Measurements from ENCODE around the gene LHPP.
"Not testable (repeated sequence)": the region's sequence is repeated elsewhere in the genome, so short reads cannot be mapped to it uniquely, and the experiment has no call there.

LHPP gene

GRCh38 chr10:124546957-124547646 lies 85.5 kb downstream of the LHPP start:
- no peaks in the 10 kb centered on the region for H3K27me3 ChIP-seq (ENCODE audit: control insufficient read depth in 5 of 5, insufficient read depth in 4 of 5, low read length in 5 of 5)
- no peak overlapping the region for H3K9ac ChIP-seq (ENCODE audit: low read length in 5 of 5)
- no peaks in the 10 kb centered on the region for H3K9me3 ChIP-seq (ENCODE audit: control insufficient read depth in 5 of 5, low read length in 5 of 5)
- peaks cover 0 to 30% (median 7%) of the 10 kb centered on the region in 5 donors for H3K4me1 ChIP-seq (ENCODE audit: control insufficient read depth in 5 of 5, insufficient read depth in 5 of 5, low read length in 5 of 5)
- H3K27ac ChIP-seq (ENCODE audit: low read depth, low read length), result no peak overlapping the region
- no peaks in the 10 kb centered on the region for H3K36me3 ChIP-seq (ENCODE audit: control insufficient read depth in 5 of 5, insufficient read depth in 5 of 5, low read length in 5 of 5)
- H3K4me3 ChIP-seq (ENCODE audit: low read depth in 1 of 5, low read length in 5 of 5), result peak overlapping the region in 2 of 5 donors; percentile 3 to 7

- Histone ChIP-seq H3K9me3 (ENCODE audit: control insufficient read depth in 5 of 5, low read length in 5 of 5) (no peaks in the 10 kb centered on the region), H3K4me1 (ENCODE audit: control insufficient read depth in 5 of 5, insufficient read depth in 5 of 5, low read length in 5 of 5) (peaks cover 0 to 30% (median 7%) of the 10 kb centered on the region in 5 donors), H3K9ac (ENCODE audit: low read length in 5 of 5) (peak overlapping the region in 1 of 5 donors; percentile 1), H3K27me3 (ENCODE audit: control insufficient read depth in 5 of 5, insufficient read depth in 4 of 5, low read length in 5 of 5) (no peaks in the 10 kb centered on the region), H3K4me3 (ENCODE audit: low read depth in 1 of 5, low read length in 5 of 5) (peak overlapping the region in 2 of 5 donors; percentile 3 to 7), H3K36me3 (ENCODE audit: control insufficient read depth in 5 of 5, insufficient read depth in 5 of 5, low read length in 5 of 5) (no peaks in the 10 kb centered on the region), H3K27ac (ENCODE audit: low read depth, low read length) (no peak overlapping the region)
These were observed 86.1 kb downstream of the LHPP start for GRCh38 chr10:124547647-124548168.

GRCh38 chr10:124549171-124549570 lies 87.5 kb downstream of the LHPP start:
- not testable (repeated sequence) for H3K9me3 ChIP-seq (ENCODE audit: control insufficient read depth in 5 of 5, low read length in 5 of 5); H3K27ac ChIP-seq (ENCODE audit: low read depth, low read length); H3K27me3 ChIP-seq (ENCODE audit: control insufficient read depth in 5 of 5, insufficient read depth in 4 of 5, low read length in 5 of 5); H3K36me3 ChIP-seq (ENCODE audit: control insufficient read depth in 5 of 5, insufficient read depth in 5 of 5, low read length in 5 of 5); H3K9ac ChIP-seq (ENCODE audit: low read length in 5 of 5); H3K4me3 ChIP-seq (ENCODE audit: low read depth in 1 of 5, low read length in 5 of 5)
- peaks cover 0 to 34% (median 7%) of the 10 kb centered on the region in 5 donors for H3K4me1 ChIP-seq (ENCODE audit: control insufficient read depth in 5 of 5, insufficient read depth in 5 of 5, low read length in 5 of 5)

- Histone ChIP-seq H3K9me3 (ENCODE audit: control insufficient read depth in 5 of 5, low read length in 5 of 5) (no peaks in the 10 kb centered on the region), H3K36me3 (ENCODE audit: control insufficient read depth in 5 of 5, insufficient read depth in 5 of 5, low read length in 5 of 5) (no peaks in the 10 kb centered on the region), H3K27ac (ENCODE audit: low read depth, low read length) (no peak overlapping the region), H3K4me3 (ENCODE audit: low read depth in 1 of 5, low read length in 5 of 5) (no peak overlapping the region), H3K4me1 (ENCODE audit: control insufficient read depth in 5 of 5, insufficient read depth in 5 of 5, low read length in 5 of 5) (peaks cover 0 to 22% (median 7%) of the 10 kb centered on the region in 5 donors), H3K27me3 (ENCODE audit: control insufficient read depth in 5 of 5, insufficient read depth in 4 of 5, low read length in 5 of 5) (no peaks in the 10 kb centered on the region), H3K9ac (ENCODE audit: low read length in 5 of 5) (no peak overlapping the region)
These were observed 88.8 kb downstream of the LHPP start for GRCh38 chr10:124550293-124551034.

- H3K9me3 ChIP-seq (ENCODE audit: control insufficient read depth in 5 of 5, low read length in 5 of 5), result no peaks in the 10 kb centered on the region
- H3K27ac ChIP-seq (ENCODE audit: low read depth, low read length), result no peak overlapping the region
- no peaks in the 10 kb centered on the region for H3K36me3 ChIP-seq (ENCODE audit: control insufficient read depth in 5 of 5, insufficient read depth in 5 of 5, low read length in 5 of 5)
- no peaks in the 10 kb centered on the region for H3K27me3 ChIP-seq (ENCODE audit: control insufficient read depth in 5 of 5, insufficient read depth in 4 of 5, low read length in 5 of 5)
- H3K4me1 ChIP-seq (ENCODE audit: control insufficient read depth in 5 of 5, insufficient read depth in 5 of 5, low read length in 5 of 5), result peaks cover 0 to 17% (median 7%) of the 10 kb centered on the region in 5 donors
- no peak overlapping the region for H3K9ac ChIP-seq (ENCODE audit: low read length in 5 of 5)
- no peak overlapping the region for H3K4me3 ChIP-seq (ENCODE audit: low read depth in 1 of 5, low read length in 5 of 5)
These were observed 89.5 kb downstream of the LHPP start for GRCh38 chr10:124551097-124551496.

- Histone ChIP-seq H3K9me3 (ENCODE audit: control insufficient read depth in 5 of 5, low read length in 5 of 5) (no peaks in the 10 kb centered on the region), H3K9ac (ENCODE audit: low read length in 5 of 5) (no peak overlapping the region), H3K36me3 (ENCODE audit: control insufficient read depth in 5 of 5, insufficient read depth in 5 of 5, low read length in 5 of 5) (no peaks in the 10 kb centered on the region), H3K27ac (ENCODE audit: low read depth, low read length) (no peak overlapping the region), H3K4me1 (ENCODE audit: control insufficient read depth in 5 of 5, insufficient read depth in 5 of 5, low read length in 5 of 5) (peaks cover 0 to 17% (median 7%) of the 10 kb centered on the region in 5 donors), H3K27me3 (ENCODE audit: control insufficient read depth in 5 of 5, insufficient read depth in 4 of 5, low read length in 5 of 5) (no peaks in the 10 kb centered on the region), H3K4me3 (ENCODE audit: low read depth in 1 of 5, low read length in 5 of 5) (no peak overlapping the region)
These were observed 90.1 kb downstream of the LHPP start for GRCh38 chr10:124551755-124552154.

GRCh38 chr10:124552691-124553276 lies 91.2 kb downstream of the LHPP start:
- peaks cover 4 to 19% (median 10%) of the 10 kb centered on the region in 5 donors for H3K4me1 ChIP-seq (ENCODE audit: control insufficient read depth in 5 of 5, insufficient read depth in 5 of 5, low read length in 5 of 5)
- no peak overlapping the region for H3K9ac ChIP-seq (ENCODE audit: low read length in 5 of 5)
- H3K4me3 ChIP-seq (ENCODE audit: low read depth in 1 of 5, low read length in 5 of 5), result no peak overlapping the region
- no peaks in the 10 kb centered on the region for H3K36me3 ChIP-seq (ENCODE audit: control insufficient read depth in 5 of 5, insufficient read depth in 5 of 5, low read length in 5 of 5)
- H3K27me3 ChIP-seq (ENCODE audit: control insufficient read depth in 5 of 5, insufficient read depth in 4 of 5, low read length in 5 of 5), result no peaks in the 10 kb centered on the region
- H3K9me3 ChIP-seq (ENCODE audit: control insufficient read depth in 5 of 5, low read length in 5 of 5), result no peaks in the 10 kb centered on the region
- no peak overlapping the region for H3K27ac ChIP-seq (ENCODE audit: low read depth, low read length)

GRCh38 chr10:124554085-124554858 lies 92.6 kb downstream of the LHPP start:
- no peaks in the 10 kb centered on the region for H3K27me3 ChIP-seq (ENCODE audit: control insufficient read depth in 5 of 5, insufficient read depth in 4 of 5, low read length in 5 of 5)
- H3K9me3 ChIP-seq (ENCODE audit: control insufficient read depth in 5 of 5, low read length in 5 of 5), result no peaks in the 10 kb centered on the region
- H3K4me1 ChIP-seq (ENCODE audit: control insufficient read depth in 5 of 5, insufficient read depth in 5 of 5, low read length in 5 of 5), result peaks cover 9 to 27% (median 23%) of the 10 kb centered on the region in 5 donors
- H3K9ac ChIP-seq (ENCODE audit: low read length in 5 of 5), result no peak overlapping the region
- no peak overlapping the region for H3K4me3 ChIP-seq (ENCODE audit: low read depth in 1 of 5, low read length in 5 of 5)
- H3K36me3 ChIP-seq (ENCODE audit: control insufficient read depth in 5 of 5, insufficient read depth in 5 of 5, low read length in 5 of 5), result no peaks in the 10 kb centered on the region
- no peak overlapping the region for H3K27ac ChIP-seq (ENCODE audit: low read depth, low read length)

GRCh38 chr10:124557167-124557566 lies 95.5 kb downstream of the LHPP start:
- no peak overlapping the region for H3K9ac ChIP-seq (ENCODE audit: low read length in 5 of 5)
- H3K27me3 ChIP-seq (ENCODE audit: control insufficient read depth in 5 of 5, insufficient read depth in 4 of 5, low read length in 5 of 5), result no peaks in the 10 kb centered on the region
- H3K4me1 ChIP-seq (ENCODE audit: control insufficient read depth in 5 of 5, insufficient read depth in 5 of 5, low read length in 5 of 5), result peaks cover 16 to 49% (median 43%) of the 10 kb centered on the region in 5 donors
- no peaks in the 10 kb centered on the region for H3K36me3 ChIP-seq (ENCODE audit: control insufficient read depth in 5 of 5, insufficient read depth in 5 of 5, low read length in 5 of 5)
- H3K4me3 ChIP-seq (ENCODE audit: low read depth in 1 of 5, low read length in 5 of 5), result no peak overlapping the region
- no peaks in the 10 kb centered on the region for H3K9me3 ChIP-seq (ENCODE audit: control insufficient read depth in 5 of 5, low read length in 5 of 5)
- H3K27ac ChIP-seq (ENCODE audit: low read depth, low read length), result no peak overlapping the region

All from subcutaneous abdominal adipose tissue (tissue), 5 donors.